ENCODE results near the gene TMEM250. TPM values are rescaled to one million over a fixed set of nuclear protein-coding genes. Genes with fewer than 3 reads are reported as not detected.
A peak's percentile ranks its signal among the peaks of the same experiment; 100 is the strongest.

The TMEM250 gene
- polyA plus RNA-seq, 1 of the 3 experiments (the other 2 are of a cell fraction) = 25.9 TPM

DNA sequence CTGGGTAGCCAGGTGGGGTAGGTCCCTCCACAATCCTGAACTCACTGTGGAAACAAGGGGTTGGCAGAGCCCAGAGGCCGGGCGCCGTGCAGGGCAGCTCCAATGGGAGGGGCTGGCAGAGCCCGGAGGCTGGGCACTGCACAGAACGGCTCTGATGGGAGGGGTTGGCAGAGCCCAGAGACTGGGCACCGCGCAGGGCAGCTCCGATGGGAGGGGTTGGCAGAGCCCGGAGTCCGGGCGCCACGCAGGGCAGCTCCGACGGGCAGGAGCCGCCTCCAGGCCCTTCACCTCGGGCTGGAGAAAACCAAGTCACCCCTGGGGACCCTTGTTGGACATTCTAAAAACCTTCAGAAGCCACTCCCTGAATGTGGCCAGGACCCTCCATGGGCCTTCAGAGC, 32.9 kb downstream of the TMEM250 start (continued):
- TF ChIP-seq, protein P1, sequence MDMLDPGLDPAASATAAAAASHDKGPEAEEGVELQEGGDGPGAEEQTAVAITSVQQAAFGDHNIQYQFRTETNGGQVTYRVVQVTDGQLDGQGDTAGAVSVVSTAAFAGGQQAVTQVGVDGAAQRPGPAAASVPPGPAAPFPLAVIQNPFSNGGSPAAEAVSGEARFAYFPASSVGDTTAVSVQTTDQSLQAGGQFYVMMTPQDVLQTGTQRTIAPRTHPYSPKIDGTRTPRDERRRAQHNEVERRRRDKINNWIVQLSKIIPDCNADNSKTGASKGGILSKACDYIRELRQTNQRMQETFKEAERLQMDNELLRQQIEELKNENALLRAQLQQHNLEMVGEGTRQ (IDR thresholded peaks at IDR 0.05; ENCODE audit: borderline replicate concordance, low read depth, low read length) = no peak

DNA sequence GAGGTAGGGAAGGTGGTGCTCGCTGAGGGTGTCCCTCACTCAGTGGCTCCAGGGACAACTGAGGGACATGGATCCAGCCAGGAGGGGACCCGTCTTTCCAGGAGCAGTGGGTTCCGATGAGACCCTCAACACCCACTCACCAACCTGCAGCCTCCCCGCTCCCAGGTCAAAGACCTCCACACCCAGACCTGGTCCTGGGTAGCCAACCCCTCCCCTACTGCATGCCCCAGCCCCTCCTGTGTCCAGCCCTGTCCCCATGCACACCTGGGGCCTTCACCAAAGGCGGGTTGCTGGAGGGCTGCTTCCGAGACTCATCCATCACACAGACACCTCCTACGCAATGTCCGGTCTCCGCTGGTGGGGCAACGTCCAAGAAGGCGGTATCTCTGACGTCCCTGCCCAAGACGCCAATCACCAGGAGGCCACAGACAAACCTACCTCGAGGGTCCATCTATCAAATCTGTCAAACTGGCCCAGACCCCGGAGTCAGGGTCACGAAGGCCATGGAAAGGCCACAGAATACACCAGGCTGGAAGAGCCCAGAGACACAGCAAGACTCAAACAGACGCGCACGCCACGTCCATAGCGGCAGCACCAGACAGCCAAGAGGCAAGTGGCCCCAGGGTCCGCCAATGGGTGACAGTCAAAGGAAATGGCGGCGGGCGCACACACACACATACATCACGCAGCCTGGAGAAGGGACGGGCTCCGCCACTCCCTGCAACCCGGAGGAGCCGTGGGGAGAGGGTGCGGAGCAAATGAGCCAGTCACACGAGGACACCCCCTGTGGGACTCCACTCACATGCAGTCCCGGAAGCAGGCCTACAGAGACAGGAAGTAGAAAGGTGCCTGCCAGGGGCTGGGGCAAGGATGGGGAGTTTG, 34.4 kb downstream of the TMEM250 start:
- no peak for TF ChIP-seq SMC3 (IDR thresholded peaks at IDR 0.05; ENCODE audit: low read depth, low read length)

DNA sequence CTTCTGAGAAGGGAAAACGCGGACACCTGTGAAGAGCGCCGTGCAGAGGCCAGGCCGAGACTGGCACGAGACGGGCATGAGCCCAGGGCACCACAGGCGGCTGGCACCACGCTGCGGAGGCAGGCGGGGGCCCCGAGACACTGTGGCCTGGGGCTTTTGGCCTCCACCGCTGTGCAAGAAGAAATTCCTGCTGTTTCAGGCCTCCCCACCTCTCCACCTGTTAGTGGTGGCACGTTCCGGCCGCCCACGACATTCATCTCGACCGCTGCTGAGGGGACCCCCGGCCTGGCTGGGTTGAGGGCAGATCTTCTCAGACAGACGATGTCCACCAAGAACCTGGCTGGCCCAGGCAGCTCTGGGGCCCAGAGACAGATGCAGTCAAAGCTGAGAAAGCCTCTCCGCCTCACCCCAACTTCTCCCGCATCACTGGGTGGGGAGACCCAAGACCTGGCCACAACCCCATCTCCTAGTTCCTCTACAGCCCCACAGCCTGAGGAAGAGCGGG, 35.1 kb downstream of the TMEM250 start:
- ChIA-PET POLR2A (no interaction called here), CTCF (no interaction called here)
- Histone ChIP-seq H3K9me2 (no peaks in the 10 kb centered on the region), H3K9me3 (no peaks in the 10 kb centered on the region), H3K27ac (ENCODE audit: low read depth in 2 of 2, low read length in 1 of 2) (no peak overlapping the region), H3K79me2 (ENCODE audit: insufficient read depth) (peaks cover 80% of the 10 kb centered on the region), H3K9ac (no peak overlapping the region), H3K4me2 (no peak overlapping the region), H3K36me3 (replicated peaks in 1 of 2; ENCODE audit: control insufficient read depth in 1 of 2, insufficient read depth in 2 of 2, low read length in 1 of 2) (peaks cover 0 to 8% of the 10 kb centered on the region in 2 experiments), H2AFZ (ENCODE audit: low read depth) (no peak overlapping the region), H3K4me1 (ENCODE audit: control insufficient read depth in 1 of 2, insufficient read depth in 2 of 2, low read depth in 1 of 2, low read length in 1 of 2) (peaks cover 0 to 32% of the 10 kb centered on the region in 2 experiments; a peak in 1 of 4 replicates), H3K4me3 (ENCODE audit: low read depth in 2 of 2, low read length in 1 of 2) (no peak overlapping the region), H3K27me3 (ENCODE audit: insufficient read depth) (no peaks in the 10 kb centered on the region), H3F3A (replicated peaks; ENCODE audit: insufficient read depth) (no peaks in the 10 kb centered on the region), H4K20me1 (ENCODE audit: insufficient read depth) (peaks cover 98% of the 10 kb centered on the region)
- WGBS (ENCODE audit: low lambda C conversion rate) = 96% methylated on average over 20 of the region's 24 CpGs
- TF ChIP-seq TAF1 (IDR thresholded peaks at IDR 0.05; ENCODE audit: borderline replicate concordance, low read depth, low read length) (no peak), GATA2 (CRISPR knock-in tag; IDR thresholded peaks at IDR 0.05) (no peak)
- DNase-seq = peak; percentile 15

More for the DNA sequence above, 34.4 kb downstream of the TMEM250 start:
- ChIA-PET POLR2A (interaction anchor here (0.6 kb wide), 1 partner anchor 17 kb away, joined by 3 read pairs; no protein-coding TSS in a partner anchor), CTCF (no interaction called here)
- Histone ChIP-seq H3K4me1 (ENCODE audit: control insufficient read depth in 1 of 2, insufficient read depth in 2 of 2, low read depth in 1 of 2, low read length in 1 of 2) (peaks cover 1 to 35% of the 10 kb centered on the region in 2 experiments; a peak in 2 of 4 replicates), H4K20me1 (ENCODE audit: insufficient read depth) (peaks cover 98% of the 10 kb centered on the region), H3K9me3 (no peaks in the 10 kb centered on the region), H3K4me2 (no peak overlapping the region), H3K79me2 (ENCODE audit: insufficient read depth) (peaks cover 80% of the 10 kb centered on the region), H2AFZ (ENCODE audit: low read depth) (no peak overlapping the region), H3K4me3 (ENCODE audit: low read depth in 2 of 2, low read length in 1 of 2) (no peak overlapping the region), H3K9ac (no peak overlapping the region), H3F3A (replicated peaks; ENCODE audit: insufficient read depth) (no peaks in the 10 kb centered on the region), H3K27me3 (ENCODE audit: insufficient read depth) (no peaks in the 10 kb centered on the region), H3K9me2 (no peaks in the 10 kb centered on the region), H3K27ac (ENCODE audit: low read depth in 2 of 2, low read length in 1 of 2) (no peak overlapping the region), H3K36me3 (replicated peaks in 1 of 2; ENCODE audit: control insufficient read depth in 1 of 2, insufficient read depth in 2 of 2, low read length in 1 of 2) (peaks cover 0 to 8% of the 10 kb centered on the region in 2 experiments)
- peak; percentile 22 for DNase-seq
- 97% methylated on average over 28 of the region's 33 CpGs for WGBS (ENCODE audit: low lambda C conversion rate)

Measured in SK-N-SH (cell line).